ENCODE results near the gene FAT1.

Gene FAT1

DNA sequence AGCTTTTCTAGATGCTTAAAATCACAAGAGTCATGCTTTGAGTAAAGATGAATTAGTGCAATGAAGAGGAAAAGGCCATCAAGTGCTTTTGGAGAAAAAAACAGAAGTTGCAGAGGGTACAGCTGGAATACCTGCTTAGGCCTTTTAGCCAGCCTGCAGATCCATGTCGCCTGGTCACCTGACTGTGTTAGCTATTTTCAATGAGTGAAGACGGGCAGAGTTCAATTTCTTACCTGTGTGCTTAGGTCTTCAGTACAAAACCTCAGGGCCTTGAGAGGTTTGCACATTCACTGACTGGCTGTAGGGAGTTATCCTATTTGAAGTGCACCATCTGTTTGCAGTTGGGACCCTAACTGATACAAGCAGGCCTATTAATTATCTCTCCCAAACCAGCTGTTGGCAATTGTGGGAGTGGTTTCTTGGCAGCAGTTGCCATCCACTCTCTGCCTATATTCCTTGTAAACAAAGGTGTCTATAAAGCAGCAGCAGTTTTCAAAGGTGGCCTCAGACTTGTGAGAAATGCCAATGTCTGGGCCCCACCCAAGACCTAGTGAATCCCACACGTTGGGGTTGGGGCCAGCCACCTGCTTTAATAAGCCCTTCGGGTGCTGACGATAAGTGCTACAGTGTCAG is 16.3 kb upstream of the FAT1 start:
- TF ChIP-seq CTCF (conservative IDR thresholded peaks at IDR 0.05; ENCODE audit: low read depth) = no peak
- ChIA-PET CTCF (interaction anchor here (0.5 to 0.6 kb wide), 3 partner anchors 18 to 331 kb away, joined by 3 to 4 read pairs (median 4); no protein-coding TSS in a partner anchor), POLR2A (ENCODE audit: low non-redundant PET) (no interaction called here)
- H3K27ac ChIP-seq = no peak overlapping the region
- no peak for DNase-seq (ENCODE audit: low spot score)

- ChIA-PET CTCF (interaction anchor here (0.6 to 0.7 kb wide), 2 partner anchors 17 to 394 kb away, joined by 4 to 6 read pairs; no protein-coding TSS in a partner anchor), POLR2A (ENCODE audit: low non-redundant PET) (no interaction called here)
- H3K27ac ChIP-seq = no peak overlapping the region
- DNase-seq (ENCODE audit: low spot score) = no peak
- no peak for TF ChIP-seq CTCF (conservative IDR thresholded peaks at IDR 0.05; ENCODE audit: low read depth)
Observed at GRCh38 chr4:186739317-186739716, 15.7 kb upstream of the FAT1 start.

DNA sequence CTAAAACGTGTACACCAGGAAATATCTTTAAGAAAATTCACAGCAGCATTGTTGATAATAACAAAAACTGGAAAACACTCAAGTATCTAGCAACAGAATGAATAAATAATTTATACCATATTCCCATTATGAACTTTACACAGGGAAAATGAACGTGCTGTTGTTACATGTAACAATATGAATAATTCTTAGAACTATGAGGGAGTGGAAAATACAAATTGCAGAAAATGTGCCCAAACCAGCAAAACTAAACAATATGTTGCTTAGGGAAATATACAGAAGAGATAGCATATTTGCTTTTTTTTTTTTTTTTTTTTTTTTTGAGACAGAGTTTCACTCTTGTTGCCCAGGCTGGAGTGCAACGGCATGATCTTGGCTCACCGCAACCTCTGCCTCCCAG is 14.8 kb upstream of the FAT1 start:
- ChIA-PET CTCF (no interaction called here), POLR2A (ENCODE audit: low non-redundant PET) (no interaction called here)

GRCh38 chr4:186737427-186737826 is 13.8 kb upstream of the FAT1 start:
- TF ChIP-seq CTCF (conservative IDR thresholded peaks at IDR 0.05; ENCODE audit: low read depth) = no peak
- ChIA-PET CTCF (interaction anchor here (0.6 to 1.0 kb wide), 2 partner anchors 10 to 47 kb away, joined by 3 read pairs; no protein-coding TSS in a partner anchor), POLR2A (ENCODE audit: low non-redundant PET) (no interaction called here)
- peak overlapping the region; percentile 3; the same call in 1 of the 2 replicates for H3K27ac ChIP-seq
- no peak for DNase-seq (ENCODE audit: low spot score)

More for the DNA sequence above, 14.8 kb upstream of the FAT1 start:
- H3K27ac ChIP-seq = no peak overlapping the region
- TF ChIP-seq CTCF (conservative IDR thresholded peaks at IDR 0.05; ENCODE audit: low read depth) = no peak
- DNase-seq (ENCODE audit: low spot score) = no peak

- TF ChIP-seq CTCF (conservative IDR thresholded peaks at IDR 0.05; ENCODE audit: low read depth) = no peak
- DNase-seq (ENCODE audit: low spot score) = no peak
- POLR2A ChIA-PET (ENCODE audit: low non-redundant PET) = no interaction called here
- CTCF ChIA-PET = interaction anchor here (0.6 to 1.0 kb wide), 5 partner anchors 10 to 673 kb away, joined by 3 to 4 read pairs (median 3); no protein-coding TSS in a partner anchor
- H3K27ac ChIP-seq = peak overlapping the region; percentile 74
Observed at GRCh38 chr4:186736466-186736865, 12.8 kb upstream of the FAT1 start.

GRCh38 chr4:186734251-186734650 is 10.6 kb upstream of the FAT1 start:
- no peak for DNase-seq (ENCODE audit: low spot score)
- no peak for TF ChIP-seq CTCF (conservative IDR thresholded peaks at IDR 0.05; ENCODE audit: low read depth)
- POLR2A ChIA-PET (ENCODE audit: low non-redundant PET) = no interaction called here
- CTCF ChIA-PET = no interaction called here
- no peak overlapping the region; the same call in 1 of the 2 replicates for H3K27ac ChIP-seq

Measured in RWPE1 (cell line).